Panc1 (cell line): Measurements from ENCODE around the gene THRAP3.

Experiments used
- CTCF ChIP-seq: fragments of 450-650 bp; IDR thresholded peaks from 2 replicates; pipeline ENCODE4 v1.5.1; 2017; ENCODE audit warnings: mild to moderate bottlenecking
- POLR2AphosphoS5 ChIP-seq: IDR thresholded peaks from 2 replicates; pipeline ENCODE4 v1.6.1; 2012; ENCODE audit warnings: mild to moderate bottlenecking, low read depth, low read length, moderate library complexity
- REST ChIP-seq, 2 experiments: IDR thresholded peaks; 2 replicates each; pipeline ENCODE4 v1.6.1; 2011 to 2012; ENCODE audit warnings: low read depth in 2 of 2, control low read depth in 1 of 2, low read length in 1 of 2, mild to moderate bottlenecking in 1 of 2, moderate library complexity in 1 of 2; ENCODE audit not compliant: insufficient read depth in 1 of 2
- TCF7L2 ChIP-seq: IDR thresholded peaks from 2 replicates; pipeline ENCODE4 v1.6.1; 2011; ENCODE audit warnings: mild to moderate bottlenecking, low read depth, low read length, inconsistent platforms

GRCh38 chr1:36329817-36330216 lies 105.6 kb downstream of the THRAP3 start:
- TF ChIP-seq CTCF: no peak
- TF ChIP-seq POLR2AphosphoS5: no peak
- TF ChIP-seq TCF7L2: no peak
- TF ChIP-seq REST (IDR thresholded peaks at IDR 0.05; ENCODE audit: insufficient read depth in 1 of 2, low read depth in 2 of 2, low read length in 1 of 2): no peak
